Measurements from ENCODE around the gene VAPB.

DNA sequence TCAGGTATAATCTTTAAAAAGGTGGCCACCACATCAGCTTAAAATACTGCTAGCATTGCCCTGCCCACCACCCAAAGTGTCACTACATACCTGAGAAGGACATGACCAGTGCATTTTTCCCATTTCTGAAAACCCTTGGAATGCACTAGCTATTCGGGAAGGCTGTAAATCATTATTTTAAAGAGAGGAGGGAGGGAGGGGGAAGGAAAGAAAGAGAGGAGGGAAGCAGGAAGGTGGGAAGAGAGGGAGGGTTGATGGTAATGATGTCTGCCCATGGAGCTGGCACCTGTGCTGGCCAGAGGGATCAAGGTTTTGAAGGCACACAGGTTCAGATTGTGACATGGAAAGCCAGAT lies 32.4 kb downstream of the VAPB start:
- TF ChIP-seq POLR2A (IDR thresholded peaks at IDR 0.05) (no peak), CTCF (IDR thresholded peaks at IDR 0.05) (no peak), EP300 (IDR thresholded peaks at IDR 0.05) (no peak)
